GM10847 (cell line): ENCODE measurements around the gene TMOD4.

Experiments
- POLR2A ChIP-seq: IDR thresholded peaks from 2 replicates; pipeline ENCODE4 v1.6.1; 2011; ENCODE audit not compliant: insufficient read length; ENCODE audit errors: extremely low read depth

TMOD4 gene

GRCh38 chr1:151146412-151147131 lies 29.2 kb downstream of the TMOD4 start, which contains the start of gene SEMA6C:
Gene SEMA6C (minus strand): TSS chr1:151146631. CDS start chr1:151142621, 4,010 bp downstream.
- TF ChIP-seq POLR2A: peak; percentile 19

GRCh38 chr1:151146072-151146411 lies 29.7 kb downstream of the TMOD4 start:
- TF ChIP-seq POLR2A: no peak

GRCh38 chr1:151145304-151146071 lies 30.3 kb downstream of the TMOD4 start:
- no peak for TF ChIP-seq POLR2A

- TF ChIP-seq POLR2A: no peak
These were observed 31.1 kb downstream of the TMOD4 start for GRCh38 chr1:151144474-151145303.

GRCh38 chr1:151143986-151144385 lies 31.8 kb downstream of the TMOD4 start:
- no peak for TF ChIP-seq POLR2A

- no peak for TF ChIP-seq POLR2A
These were observed 32.7 kb downstream of the TMOD4 start for GRCh38 chr1:151143057-151143435.

GRCh38 chr1:151142411-151143056 lies 33.2 kb downstream of the TMOD4 start:
- no peak for TF ChIP-seq POLR2A

- no peak for TF ChIP-seq POLR2A
These were observed 38.0 kb downstream of the TMOD4 start for GRCh38 chr1:151137789-151138188.

GRCh38 chr1:151135433-151136385 lies 40.1 kb downstream of the TMOD4 start:
- TF ChIP-seq POLR2A: no peak

- no peak for TF ChIP-seq POLR2A
These were observed 40.8 kb downstream of the TMOD4 start for GRCh38 chr1:151134991-151135390.

- no peak for TF ChIP-seq POLR2A
These were observed 41.4 kb downstream of the TMOD4 start for GRCh38 chr1:151134396-151134795.

- TF ChIP-seq POLR2A: no peak
These were observed 42.6 kb downstream of the TMOD4 start for GRCh38 chr1:151133018-151133806.

GRCh38 chr1:151132335-151133017 lies 43.3 kb downstream of the TMOD4 start:
- TF ChIP-seq POLR2A: no peak
